SKM-1 treated with dmso at 0.1 percent for 144 hours (cell line): ENCODE measurements around the gene CDC27.
"Not testable (repeated sequence)": the region's sequence is repeated elsewhere in the genome, so short reads cannot be mapped to it uniquely, and the experiment has no call there.

Source experiments
- DNase-seq: peaks from one replicate; lab custom pipeline; 2025; ENCODE audit not compliant: unreplicated experiment; lab: John Stamatoyannopoulos, UW

CDC27 gene, protein sequence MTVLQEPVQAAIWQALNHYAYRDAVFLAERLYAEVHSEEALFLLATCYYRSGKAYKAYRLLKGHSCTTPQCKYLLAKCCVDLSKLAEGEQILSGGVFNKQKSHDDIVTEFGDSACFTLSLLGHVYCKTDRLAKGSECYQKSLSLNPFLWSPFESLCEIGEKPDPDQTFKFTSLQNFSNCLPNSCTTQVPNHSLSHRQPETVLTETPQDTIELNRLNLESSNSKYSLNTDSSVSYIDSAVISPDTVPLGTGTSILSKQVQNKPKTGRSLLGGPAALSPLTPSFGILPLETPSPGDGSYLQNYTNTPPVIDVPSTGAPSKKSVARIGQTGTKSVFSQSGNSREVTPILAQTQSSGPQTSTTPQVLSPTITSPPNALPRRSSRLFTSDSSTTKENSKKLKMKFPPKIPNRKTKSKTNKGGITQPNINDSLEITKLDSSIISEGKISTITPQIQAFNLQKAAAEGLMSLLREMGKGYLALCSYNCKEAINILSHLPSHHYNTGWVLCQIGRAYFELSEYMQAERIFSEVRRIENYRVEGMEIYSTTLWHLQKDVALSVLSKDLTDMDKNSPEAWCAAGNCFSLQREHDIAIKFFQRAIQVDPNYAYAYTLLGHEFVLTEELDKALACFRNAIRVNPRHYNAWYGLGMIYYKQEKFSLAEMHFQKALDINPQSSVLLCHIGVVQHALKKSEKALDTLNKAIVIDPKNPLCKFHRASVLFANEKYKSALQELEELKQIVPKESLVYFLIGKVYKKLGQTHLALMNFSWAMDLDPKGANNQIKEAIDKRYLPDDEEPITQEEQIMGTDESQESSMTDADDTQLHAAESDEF

GRCh38 chr17:47188876-47189731, at the start of gene CDC27:
Gene CDC27, minus strand, starts transcription at chr17:47189295. Its CDS starts 123 bp downstream, at chr17:47189172.
- DNase-seq = peak; percentile 98

- no peak for DNase-seq
Observed at GRCh38 chr17:47238321-47239010, 49.4 kb upstream of the CDC27 start.

DNA sequence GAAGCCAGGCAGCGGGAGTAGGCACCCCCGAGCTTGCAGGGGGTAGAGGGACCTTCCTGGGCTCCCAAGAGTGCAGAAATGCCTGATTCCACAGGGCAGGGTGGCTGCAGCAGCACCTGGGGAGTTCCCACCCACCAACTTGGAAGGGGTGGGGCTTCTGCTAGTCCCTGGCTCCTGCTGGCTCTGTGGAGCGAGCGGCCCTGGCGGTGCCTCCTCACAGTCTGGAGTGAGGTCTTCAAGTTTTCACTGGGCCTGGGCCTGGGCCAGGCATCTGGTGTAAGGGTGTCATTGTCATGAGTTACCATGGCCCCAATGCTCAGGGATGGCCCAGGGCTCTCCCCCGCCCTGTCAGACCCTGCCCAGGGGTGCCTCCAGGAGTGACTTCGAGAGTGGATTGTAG, 48.7 kb upstream of the CDC27 start:
- DNase-seq = no peak

DNA sequence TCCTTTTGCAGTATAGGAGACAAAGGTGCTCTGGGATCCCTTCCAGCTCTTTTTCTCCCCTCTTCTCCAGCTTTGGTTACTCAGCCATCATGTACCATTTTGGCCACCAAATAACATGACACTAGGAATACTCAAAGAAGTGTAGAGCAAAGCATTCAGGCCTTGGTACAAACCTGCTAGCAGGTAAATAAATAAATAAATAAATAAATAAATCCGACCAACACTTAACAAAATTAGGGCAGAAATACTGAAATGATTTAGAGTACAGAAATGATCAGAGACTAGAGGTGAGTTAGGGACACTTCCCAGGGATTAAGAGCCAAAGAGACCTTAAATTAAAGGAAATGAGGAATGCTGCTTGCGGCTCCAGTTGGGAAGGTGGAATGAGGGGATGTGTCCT, 46.8 kb upstream of the CDC27 start:
- no peak for DNase-seq

- no peak for DNase-seq
Observed at GRCh38 chr17:47235506-47235905, 46.4 kb upstream of the CDC27 start.

- no peak for DNase-seq
Observed at GRCh38 chr17:47232465-47232864, 43.4 kb upstream of the CDC27 start.

- no peak for DNase-seq
Observed at GRCh38 chr17:47231866-47232265, 42.8 kb upstream of the CDC27 start.

DNA sequence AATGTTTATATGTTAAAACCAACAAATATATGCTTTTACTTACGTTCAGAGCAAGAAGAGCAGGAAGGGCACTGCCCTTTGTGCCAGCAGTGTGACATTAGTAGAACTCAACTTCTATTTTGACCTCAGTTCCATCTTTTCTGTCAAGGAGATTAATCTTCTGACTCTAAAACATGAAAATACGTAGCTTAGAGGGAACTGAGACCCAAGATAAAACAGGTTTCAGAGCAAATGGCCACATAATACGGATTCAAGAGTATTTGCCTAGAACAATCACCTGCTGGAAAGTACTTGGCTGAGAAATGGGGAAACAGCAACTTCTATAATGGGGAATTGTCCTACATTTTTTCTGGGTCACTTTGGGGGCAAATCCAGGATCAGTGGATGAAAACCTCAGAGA, 42.2 kb upstream of the CDC27 start:
- DNase-seq = no peak

DNA sequence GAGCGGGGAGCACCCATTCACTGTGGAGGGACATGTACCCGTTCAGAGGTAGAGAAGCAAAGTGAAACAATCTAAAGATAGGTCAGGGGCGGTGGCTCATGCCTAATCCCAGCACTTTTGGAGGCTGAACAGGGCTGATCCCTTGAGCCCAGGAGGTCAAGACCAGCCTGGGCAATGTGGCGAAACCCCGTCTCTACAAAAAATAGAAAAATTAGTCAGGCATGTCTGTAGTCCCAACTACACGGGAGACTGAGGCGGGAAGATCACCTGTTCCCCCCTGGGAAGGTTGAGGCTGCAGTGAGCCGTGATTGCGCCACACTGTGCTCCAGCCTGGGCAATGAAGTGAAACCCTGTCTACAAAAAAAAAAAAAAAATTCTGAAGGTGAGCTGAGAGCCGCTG, 41.8 kb upstream of the CDC27 start:
- no peak for DNase-seq

GRCh38 chr17:47229535-47230443, 40.7 kb upstream of the CDC27 start:
- DNase-seq = peak; percentile 88

GRCh38 chr17:47227862-47228261, 38.8 kb upstream of the CDC27 start:
- DNase-seq = no peak

GRCh38 chr17:47225911-47226688, 37.0 kb upstream of the CDC27 start:
- no peak for DNase-seq

DNA sequence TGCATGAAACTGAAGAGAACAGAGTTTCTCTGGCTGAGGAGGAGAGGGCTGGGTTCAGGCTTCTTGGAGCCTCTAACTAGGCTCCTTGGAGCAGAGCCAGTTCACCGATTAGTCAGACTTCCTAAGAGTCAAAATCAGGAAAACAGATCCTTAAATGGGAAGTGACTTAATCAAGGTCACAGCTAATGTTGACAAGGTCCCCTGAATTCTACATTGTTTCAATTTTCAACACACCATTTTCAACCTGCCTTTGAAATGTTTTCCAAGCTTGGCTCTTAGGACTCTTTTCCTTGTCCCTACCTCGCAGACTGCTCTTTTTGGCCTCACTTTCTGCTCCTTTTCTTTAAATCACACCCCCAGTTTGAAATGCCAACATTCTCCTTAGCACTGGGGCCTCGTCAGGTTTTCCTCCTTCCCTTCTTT, 36.4 kb upstream of the CDC27 start:
- no peak for DNase-seq

DNA sequence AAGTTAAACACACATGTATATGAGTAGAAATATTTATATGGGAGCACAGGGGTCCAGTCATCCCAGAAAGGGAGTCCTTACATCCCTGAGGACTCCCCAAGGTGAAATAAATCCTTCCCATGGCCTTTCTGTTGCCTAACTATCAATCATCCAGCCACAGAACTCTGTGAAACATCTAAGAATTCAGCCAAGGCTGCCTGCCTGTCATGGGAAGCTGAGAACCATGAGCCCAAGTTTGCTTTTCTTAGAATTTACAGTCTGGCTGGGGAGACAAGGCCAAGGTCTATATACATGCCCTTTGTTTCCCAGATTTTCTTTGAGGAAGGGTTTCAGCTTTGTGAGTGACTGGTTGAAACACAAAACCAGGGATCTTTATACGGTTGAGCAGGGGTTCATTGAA, 35.9 kb upstream of the CDC27 start:
- no peak for DNase-seq

DNA sequence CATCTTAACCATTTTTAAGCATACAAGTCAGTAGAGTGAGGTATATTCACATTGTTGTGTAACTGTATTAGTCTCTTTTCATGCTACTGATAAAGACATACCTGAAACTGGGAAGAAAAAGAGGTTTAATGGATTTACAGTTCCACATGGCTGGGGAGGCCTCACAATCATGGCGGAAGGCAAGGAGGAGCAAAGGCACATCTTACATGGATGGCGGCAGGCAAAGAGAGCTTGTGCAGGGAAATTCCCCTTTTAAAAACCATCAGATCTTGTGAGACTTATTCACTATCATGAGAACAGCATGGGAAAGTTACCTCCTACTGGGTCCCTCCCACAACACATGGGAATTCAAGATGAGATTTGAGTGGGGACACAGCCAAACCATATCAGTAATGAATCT, 35.0 kb upstream of the CDC27 start:
- DNase-seq = not testable (repeated sequence)

- DNase-seq = no peak
Observed at GRCh38 chr17:47223460-47223859, 34.4 kb upstream of the CDC27 start.

DNA sequence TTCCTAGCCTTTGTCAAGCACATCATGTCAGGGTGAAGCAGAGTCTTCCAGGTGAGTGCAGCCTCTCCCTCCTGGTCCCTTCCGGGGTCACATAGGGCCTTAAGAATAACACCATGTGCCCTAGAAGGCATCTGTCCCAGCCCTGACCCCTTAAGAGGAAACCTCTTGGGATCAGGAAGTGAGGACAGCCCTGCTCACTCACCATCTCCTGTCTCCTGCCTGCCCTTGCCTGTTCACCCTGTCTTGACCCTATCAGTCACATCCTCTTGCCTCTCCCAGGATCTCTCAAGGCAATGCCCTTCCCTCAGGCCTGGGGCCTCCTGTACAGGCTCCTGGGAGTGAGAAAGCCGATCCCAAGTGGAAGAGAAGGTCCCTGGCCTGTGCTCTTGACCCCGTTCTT, 33.9 kb upstream of the CDC27 start:
- no peak for DNase-seq

DNA sequence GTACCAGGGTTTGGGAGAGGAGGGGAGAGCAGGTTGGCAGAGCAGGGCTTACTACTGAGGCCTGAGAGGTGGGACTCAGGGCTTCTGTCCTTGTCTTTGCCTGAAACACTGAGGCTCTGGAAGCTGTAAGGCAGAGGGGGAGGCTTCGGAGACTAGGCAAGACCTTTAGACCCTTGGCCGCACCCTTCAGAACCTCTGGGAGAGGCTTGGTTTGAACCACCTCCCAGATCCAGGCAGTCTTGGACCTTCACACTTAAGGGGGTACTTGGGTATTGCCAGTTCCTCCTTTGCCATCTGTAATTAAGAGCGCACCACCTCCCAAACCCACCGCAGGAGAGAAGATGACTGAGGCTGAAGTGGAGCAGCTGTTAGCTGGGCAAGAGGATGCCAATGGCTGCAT, 33.0 kb upstream of the CDC27 start:
- no peak for DNase-seq

- DNase-seq = no peak
Observed at GRCh38 chr17:47221154-47221553, 32.1 kb upstream of the CDC27 start.
